Measurements from ENCODE around the gene CAPN1. TPM values are rescaled to one million over a fixed set of nuclear protein-coding genes. Genes with fewer than 3 reads are reported as not detected.

Gene CAPN1
- total RNA-seq, 2 experiments from 2014 or later, result 80.3 to 83.2 TPM

DNA sequence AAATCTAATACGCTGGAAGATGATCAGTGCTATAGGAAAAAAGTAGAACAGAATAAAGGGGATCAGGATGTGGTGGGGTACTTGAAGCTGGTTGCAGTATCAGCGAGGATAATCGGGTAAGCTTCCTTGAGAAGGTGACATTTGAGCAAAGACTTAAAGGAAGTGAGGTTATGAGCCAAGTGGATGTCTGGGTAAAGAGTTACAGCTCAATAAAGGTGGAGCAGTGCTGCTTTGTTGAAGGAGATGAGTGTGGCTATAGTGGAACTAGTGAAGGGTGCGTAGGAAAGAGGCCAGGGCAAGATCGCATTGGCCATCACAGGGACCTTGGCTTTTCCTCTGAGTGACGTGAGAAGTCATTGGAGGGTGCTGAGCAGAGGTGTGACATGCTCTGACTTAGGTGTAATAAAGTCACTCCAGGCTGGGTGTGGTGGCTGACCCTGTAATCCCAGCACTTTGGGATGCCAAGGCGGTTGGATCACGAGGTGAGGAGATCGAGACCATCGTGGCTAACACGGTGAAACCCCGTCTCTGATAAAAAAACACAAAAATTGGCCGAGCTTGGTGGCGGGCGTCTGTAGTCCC is 45.1 kb upstream of the CAPN1 start:
- Mint-ChIP-seq H3K4me3 (peak overlapping the region; percentile 80), H3K36me3 (ENCODE audit: low read depth) (peaks cover 36% of the 10 kb centered on the region), H3K27me3 (no peaks in the 10 kb centered on the region), H3K4me1 (ENCODE audit: low read depth) (peaks cover 41% of the 10 kb centered on the region), H3K9me3 (no peaks in the 10 kb centered on the region), H3K27ac (peak overlapping the region; percentile 100)
- POLR2A ChIA-PET, result interaction anchor here (0.7 to 4.4 kb wide), 10 partner anchors 8 to 362 kb away, joined by 3 to 136 read pairs (median 6); partner anchors contain the start of genes EHD1, FAU, MALAT1 and MRPL49
- no peaks in the 10 kb centered on the region for H3K27me3 ChIP-seq (ENCODE audit: control insufficient read depth in 1 of 2, insufficient read depth in 2 of 2, low read length in 2 of 2)
- peaks cover 16% of the 10 kb centered on the region for H3K36me3 ChIP-seq (ENCODE audit: insufficient read depth, low read length)
- H3K9me3 ChIP-seq (ENCODE audit: control insufficient read depth in 1 of 2, insufficient read depth in 1 of 2, low read length in 2 of 2), result no peaks in the 10 kb centered on the region
- H3K27ac ChIP-seq (ENCODE audit: low read depth in 1 of 2, low read length in 2 of 2), result peak overlapping the region in 1 of 2 donors; percentile 99
- no peak for ATAC-seq (ENCODE audit: poor library complexity)
- CTCF ChIA-PET, result interaction anchor here (0.6 to 2.3 kb wide), 4 partner anchors 15 to 26 kb away, joined by 3 to 11 read pairs (median 4); partner anchors contain the start of genes FAU, MRPL49 and ZNHIT2
- intact Hi-C loops (cut with DNase I, micrococcal nuclease), result loop anchor here in 1 of 2 experiments (5.0 kb wide), 1 partner anchor 46 kb away; the partner anchor contains the start of gene CAPN1
- DNase-seq, result no peak
- no peak for TF ChIP-seq CTCF (IDR thresholded peaks at IDR 0.05)
- H3K4me3 ChIP-seq (ENCODE audit: low read length), result no peak overlapping the region
- H3K4me1 ChIP-seq (ENCODE audit: insufficient read depth, low read length), result peaks cover 44% of the 10 kb centered on the region

DNA sequence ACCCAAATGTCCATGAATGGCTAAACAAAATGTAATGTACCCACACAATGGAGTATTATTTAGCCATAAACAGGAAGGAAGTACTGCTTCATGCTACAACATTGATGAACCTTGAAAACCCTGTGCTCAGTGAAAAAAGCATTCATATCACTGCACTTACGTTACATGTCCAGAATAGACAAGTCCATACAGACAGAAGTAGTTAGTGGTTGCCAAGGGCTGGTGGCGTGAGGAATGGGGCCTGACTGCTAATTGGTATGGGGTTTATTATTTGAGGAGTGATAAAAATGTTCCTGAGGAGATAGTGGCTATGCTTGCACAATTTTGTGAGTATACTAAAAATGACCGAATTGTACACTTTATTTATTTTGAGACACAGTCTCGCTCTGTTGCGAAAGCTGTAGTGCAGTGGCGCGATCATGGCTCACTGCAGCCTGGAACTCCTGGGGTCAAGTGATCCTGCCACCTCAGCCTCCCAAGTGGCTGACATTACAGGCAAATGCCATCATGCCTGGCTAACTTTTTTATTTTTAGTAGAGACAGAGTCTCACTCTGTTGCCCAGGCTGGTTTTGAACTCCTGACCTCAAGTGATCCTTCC is 39.7 kb upstream of the CAPN1 start:
- no peaks in the 10 kb centered on the region for H3K9me3 Mint-ChIP-seq
- TF ChIP-seq CTCF (IDR thresholded peaks at IDR 0.05), result no peak

DNA sequence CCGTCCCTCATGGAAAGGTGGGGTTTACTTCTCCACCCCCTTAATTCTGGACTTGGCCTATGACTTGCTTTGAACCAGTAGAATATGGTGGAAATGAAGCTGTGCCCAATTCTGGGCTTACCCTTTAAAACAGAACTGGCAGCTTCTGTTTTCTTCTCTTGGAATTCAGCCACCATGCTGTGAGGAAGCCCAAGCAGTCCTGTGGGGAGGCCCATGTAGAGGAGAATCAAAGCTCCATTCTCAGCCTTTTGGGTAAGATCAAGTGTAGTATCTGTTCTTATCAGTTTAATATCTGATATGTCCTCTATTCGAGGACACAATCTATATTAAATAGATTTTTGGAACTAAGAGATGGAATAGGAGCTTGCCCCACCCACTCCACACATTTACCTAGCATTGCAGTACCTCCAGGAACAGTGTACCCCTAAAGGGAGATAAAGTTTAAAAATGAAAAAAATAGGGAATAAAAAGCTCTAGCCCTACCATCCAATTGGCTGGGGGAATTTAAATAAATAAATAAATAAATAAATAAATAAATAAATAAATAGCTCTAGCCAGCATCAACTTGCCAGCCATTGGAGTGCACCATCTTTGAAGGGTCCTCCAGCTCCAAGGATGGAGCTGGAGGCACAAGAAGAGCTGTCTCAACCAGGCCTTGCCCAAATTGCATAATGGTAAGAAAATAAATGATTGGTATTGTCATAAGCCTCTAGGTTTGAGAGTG is 34.2 kb upstream of the CAPN1 start:
- Mint-ChIP-seq H3K9me3 (no peaks in the 10 kb centered on the region), H3K4me1 (ENCODE audit: low read depth) (no peaks in the 10 kb centered on the region), H3K4me3 (no peak overlapping the region), H3K36me3 (ENCODE audit: low read depth) (no peaks in the 10 kb centered on the region), H3K27me3 (no peaks in the 10 kb centered on the region), H3K27ac (no peak overlapping the region)
- no peak for ATAC-seq (ENCODE audit: poor library complexity)
- CTCF ChIA-PET, result no interaction called here
- DNase-seq, result no peak
- Histone ChIP-seq H3K4me3 (ENCODE audit: low read length) (no peak overlapping the region), H3K36me3 (ENCODE audit: insufficient read depth, low read length) (no peaks in the 10 kb centered on the region), H3K27me3 (ENCODE audit: control insufficient read depth in 1 of 2, insufficient read depth in 2 of 2, low read length in 2 of 2) (no peaks in the 10 kb centered on the region), H3K4me1 (ENCODE audit: insufficient read depth, low read length) (no peaks in the 10 kb centered on the region), H3K27ac (ENCODE audit: low read depth in 1 of 2, low read length in 2 of 2) (no peak overlapping the region), H3K9me3 (ENCODE audit: control insufficient read depth in 1 of 2, insufficient read depth in 1 of 2, low read length in 2 of 2) (no peaks in the 10 kb centered on the region)
- POLR2A ChIA-PET, result interaction anchor here (0.5 to 2.0 kb wide), 2 partner anchors 13 to 1295 kb away, joined by 3 to 9 read pairs; partner anchors contain the start of gene SYVN1
- intact Hi-C loops (cut with DNase I, micrococcal nuclease), result no loop called here
- TF ChIP-seq CTCF (IDR thresholded peaks at IDR 0.05), result no peak

More for the DNA sequence above, 39.7 kb upstream of the CAPN1 start:
- ChIA-PET POLR2A (no interaction called here), CTCF (interaction anchor here (1.2 kb wide), 1 partner anchor 32 kb away, joined by 4 read pairs; no protein-coding TSS in a partner anchor)
- H3K4me3 Mint-ChIP-seq, result no peak overlapping the region
- ATAC-seq (ENCODE audit: poor library complexity) (no peak), DNase-seq (no peak)
- no peaks in the 10 kb centered on the region for H3K4me1 Mint-ChIP-seq (ENCODE audit: low read depth)
- H3K27ac ChIP-seq (ENCODE audit: low read depth in 1 of 2, low read length in 2 of 2), result no peak overlapping the region
- no peak overlapping the region for H3K4me3 ChIP-seq (ENCODE audit: low read length)
- no peaks in the 10 kb centered on the region for H3K4me1 ChIP-seq (ENCODE audit: insufficient read depth, low read length)
- intact Hi-C loops (cut with DNase I, micrococcal nuclease), result no loop called here
- no peaks in the 10 kb centered on the region for H3K27me3 ChIP-seq (ENCODE audit: control insufficient read depth in 1 of 2, insufficient read depth in 2 of 2, low read length in 2 of 2)
- H3K27me3 Mint-ChIP-seq, result no peaks in the 10 kb centered on the region
- H3K9me3 ChIP-seq (ENCODE audit: control insufficient read depth in 1 of 2, insufficient read depth in 1 of 2, low read length in 2 of 2), result no peaks in the 10 kb centered on the region
- H3K27ac Mint-ChIP-seq, result no peak overlapping the region
- H3K36me3 Mint-ChIP-seq (ENCODE audit: low read depth), result no peaks in the 10 kb centered on the region
- H3K36me3 ChIP-seq (ENCODE audit: insufficient read depth, low read length), result no peaks in the 10 kb centered on the region
